Aorta (tissue), 5 donors: ENCODE results near the gene TRERF1. TPM values are rescaled to one million over a fixed set of nuclear protein-coding genes. Genes with fewer than 3 reads are reported as not detected.

Experiments used
- ATAC-seq: fragments of 200-7000 bp; cut with Tn5 transposase; one replicate; pipeline ENCODE4 v1.9.1; 2022; ENCODE audit warnings: moderate library complexity; ENCODE audit not compliant: low FRiP score
- DNase-seq, 2 donors: peaks; one replicate each; pipeline ENCODE4 v3.0.0-alpha.2; 2020
- H3K27ac ChIP-seq, 2 donors: one replicate each; pipeline ENCODE4 v1.5.1; 2013; ENCODE audit warnings: low read length in 2 of 2, mild to moderate bottlenecking in 2 of 2, moderate library complexity in 2 of 2, control low read depth in 1 of 2, inconsistent platforms in 1 of 2, low read depth in 1 of 2
- H3K27me3 ChIP-seq, 2 donors: one replicate each; pipeline ENCODE4 v1.6.1; 2013; ENCODE audit warnings: control low read depth in 1 of 2, low read length in 1 of 2, mild to moderate bottlenecking in 1 of 2, moderate library complexity in 1 of 2; ENCODE audit not compliant: insufficient read depth in 2 of 2, control insufficient read depth in 1 of 2
- H3K36me3 ChIP-seq, 2 donors: one replicate each; pipeline ENCODE4 v1.6.1; 2013; ENCODE audit warnings: control low read depth in 1 of 2, low read length in 1 of 2, mild to moderate bottlenecking in 1 of 2; ENCODE audit not compliant: insufficient read depth in 2 of 2, control insufficient read depth in 1 of 2
- H3K4me1 ChIP-seq, 2 donors: one replicate each; pipeline ENCODE4 v1.6.1; 2013; ENCODE audit warnings: low read length in 2 of 2, control low read depth in 1 of 2, mild to moderate bottlenecking in 1 of 2, moderate library complexity in 1 of 2; ENCODE audit not compliant: insufficient read depth in 2 of 2, control insufficient read depth in 1 of 2
- H3K4me3 ChIP-seq, 2 donors: one replicate each; pipeline ENCODE4 v1.5.1; 2013; ENCODE audit warnings: low read length in 2 of 2, control low read depth in 1 of 2, mild to moderate bottlenecking in 1 of 2
- H3K9me3 ChIP-seq: one replicate; pipeline ENCODE4 v1.6.1; 2013; ENCODE audit warnings: mild to moderate bottlenecking, low read length; ENCODE audit not compliant: control insufficient read depth
- WGBS, 2 donors: extraction: QIAGEN DNeasy Blood & Tissue Kit; methylation state at CpG; one replicate each; pipeline ENCODE4 v1.1.7; 2013; 5-methylcytosine and 5-hydroxymethylcytosine counted together
- intact Hi-C, 2 donors: fragments of 100-400 bp; cut with DNase I; formaldehyde crosslinking; loops; one replicate each; pipeline versions ENCODE4 v1.14.2 to v1.15.0; 2022
- polyA plus RNA-seq, 2 donors: library from polyadenylated mRNA; stranded (reverse); fragments of 200-250 nt; gene quantifications; one replicate each; pipeline ENCODE4 v1.2.3, GENCODE V29; 2013
- total RNA-seq, 2 donors: library from RNA; stranded (reverse); fragmentation: NEBNext Ultra II Directional; extraction: Animal tissue kit (Norgen Biotek cat#: 25700); gene quantifications; one replicate each; pipeline ENCODE4 v1.2.1, GENCODE V29; 2021
- donor health status: healthy with polysubstance abuse.
- donor health status: Bipolar disorder and iron deficiency.
- donor health status: DM: no; HTN: no; CAD: no.
- donor health status: DM: no; HTN: no; CAD: no.
- donor health status: DM: yes; HTN: yes; CAD: no.

TRERF1 gene
- total and polyA plus RNA-seq, 4 donors = 0.50 to 9.5 (median 2.2) TPM

DNA sequence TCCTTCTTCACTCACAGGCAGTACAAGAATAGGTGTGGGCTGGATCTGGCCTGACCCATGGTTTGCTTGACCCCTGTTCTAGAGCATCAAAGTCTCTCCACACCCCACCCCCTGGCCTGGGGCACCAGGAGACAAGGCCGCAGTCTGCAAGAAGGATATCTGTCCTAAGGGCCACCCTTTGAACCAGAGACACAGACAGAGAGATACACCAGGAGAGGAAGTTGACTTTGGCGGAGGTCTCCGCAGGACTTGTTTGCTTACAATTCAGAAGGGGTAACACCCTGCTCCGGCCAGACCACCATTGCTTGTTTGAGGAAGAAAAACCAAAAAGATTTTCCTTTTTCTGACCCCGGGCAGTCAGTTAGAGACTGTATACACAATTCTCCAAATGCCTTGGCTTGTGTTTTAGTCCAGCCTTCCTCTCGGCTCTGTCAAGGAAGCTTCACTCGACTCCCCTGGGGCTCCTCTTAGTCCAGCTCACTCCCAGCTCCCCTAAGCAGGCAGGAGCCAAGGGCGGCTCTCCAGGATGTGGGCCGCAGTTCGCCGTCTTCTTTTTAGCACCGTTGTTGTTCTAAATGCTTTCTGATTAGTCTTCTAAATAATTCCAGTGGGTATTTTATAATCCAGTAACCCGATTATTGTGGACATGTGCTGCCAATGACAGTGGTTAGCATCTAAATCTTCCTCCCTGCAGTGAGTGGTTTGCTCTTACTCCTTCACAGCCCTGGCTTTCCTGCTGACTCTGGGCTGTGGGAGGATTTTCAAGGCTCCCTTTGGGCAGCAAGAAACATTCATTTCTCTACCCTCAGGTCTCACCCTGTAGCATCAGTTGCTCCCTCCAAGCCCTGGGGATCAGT lies 175.5 kb downstream of the TRERF1 start:
- no peaks in the 10 kb centered on the region for H3K27me3 ChIP-seq
- H3K9me3 ChIP-seq = no peaks in the 10 kb centered on the region
- H3K4me3 ChIP-seq = no peak overlapping the region
- no peak overlapping the region for H3K27ac ChIP-seq
- no peak for DNase-seq
- 59 to 67% methylated on average over 13 of the region's 13 CpGs for WGBS, 2 donors
- intact Hi-C loops = no loop called here
- ATAC-seq = peak; percentile 54
- no peaks in the 10 kb centered on the region for H3K4me1 ChIP-seq
- no peaks in the 10 kb centered on the region for H3K36me3 ChIP-seq

DNA sequence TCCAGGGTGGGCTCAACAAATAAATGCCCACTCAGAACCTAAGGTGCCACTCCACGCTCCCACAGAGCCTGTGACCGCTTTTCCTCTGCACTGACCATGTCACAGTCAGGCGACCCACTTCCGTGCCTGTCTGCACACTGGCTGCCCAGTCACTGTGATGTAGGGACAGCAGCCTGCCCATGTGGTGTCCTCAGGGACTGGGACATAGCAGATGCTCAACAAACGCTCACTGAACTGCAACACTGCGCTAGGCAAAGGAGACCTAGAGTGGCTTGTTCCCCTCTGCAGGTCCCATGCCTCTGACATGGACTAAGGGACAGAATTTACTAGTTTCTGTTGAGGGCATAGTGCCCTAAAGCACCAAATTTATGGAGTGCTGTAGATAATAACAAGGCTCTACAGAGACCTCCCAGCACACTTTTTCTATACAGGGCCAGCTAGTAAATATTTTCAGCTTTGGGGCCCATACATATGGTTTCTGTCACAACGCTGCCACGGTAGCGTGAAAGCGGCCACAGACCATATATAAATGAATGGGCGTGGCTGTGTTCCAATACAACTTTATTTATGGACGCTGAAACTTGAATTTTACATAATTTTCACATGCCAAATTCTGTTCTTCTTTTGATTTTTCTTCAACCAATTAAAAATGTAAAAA lies 176.2 kb downstream of the TRERF1 start:
- Histone ChIP-seq H3K27me3 (no peaks in the 10 kb centered on the region), H3K4me1 (no peaks in the 10 kb centered on the region), H3K9me3 (no peaks in the 10 kb centered on the region), H3K36me3 (no peaks in the 10 kb centered on the region), H3K4me3 (no peak overlapping the region), H3K27ac (no peak overlapping the region)
- intact Hi-C loops = no loop called here
- no peak for DNase-seq
- WGBS, 2 donors = 93 to 95% methylated on average over 12 of the region's 12 CpGs
- no peak for ATAC-seq

GRCh38 chr6:42274898-42275297 lies 176.8 kb downstream of the TRERF1 start:
- no peak for ATAC-seq
- intact Hi-C loops = no loop called here
- WGBS, 2 donors = 94 to 96% methylated on average over 6 of the region's 6 CpGs

GRCh38 chr6:42271834-42272805 lies 179.6 kb downstream of the TRERF1 start:
- intact Hi-C loops = no loop called here
- no peaks in the 10 kb centered on the region for H3K4me1 ChIP-seq
- no peak for ATAC-seq
- no peaks in the 10 kb centered on the region for H3K9me3 ChIP-seq
- H3K27ac ChIP-seq = no peak overlapping the region
- no peak overlapping the region for H3K4me3 ChIP-seq
- 73 to 75% methylated on average over 7 of the region's 7 CpGs for WGBS, 2 donors
- H3K27me3 ChIP-seq = no peaks in the 10 kb centered on the region
- no peaks in the 10 kb centered on the region for H3K36me3 ChIP-seq
- DNase-seq = no peak

More at GRCh38 chr6:42274898-42275297, 176.8 kb downstream of the TRERF1 start:
- no peaks in the 10 kb centered on the region for H3K9me3 ChIP-seq
- no peaks in the 10 kb centered on the region for H3K4me1 ChIP-seq
- H3K4me3 ChIP-seq = no peak overlapping the region
- no peaks in the 10 kb centered on the region for H3K27me3 ChIP-seq
- DNase-seq = no peak
- H3K27ac ChIP-seq = no peak overlapping the region
- no peaks in the 10 kb centered on the region for H3K36me3 ChIP-seq

DNA sequence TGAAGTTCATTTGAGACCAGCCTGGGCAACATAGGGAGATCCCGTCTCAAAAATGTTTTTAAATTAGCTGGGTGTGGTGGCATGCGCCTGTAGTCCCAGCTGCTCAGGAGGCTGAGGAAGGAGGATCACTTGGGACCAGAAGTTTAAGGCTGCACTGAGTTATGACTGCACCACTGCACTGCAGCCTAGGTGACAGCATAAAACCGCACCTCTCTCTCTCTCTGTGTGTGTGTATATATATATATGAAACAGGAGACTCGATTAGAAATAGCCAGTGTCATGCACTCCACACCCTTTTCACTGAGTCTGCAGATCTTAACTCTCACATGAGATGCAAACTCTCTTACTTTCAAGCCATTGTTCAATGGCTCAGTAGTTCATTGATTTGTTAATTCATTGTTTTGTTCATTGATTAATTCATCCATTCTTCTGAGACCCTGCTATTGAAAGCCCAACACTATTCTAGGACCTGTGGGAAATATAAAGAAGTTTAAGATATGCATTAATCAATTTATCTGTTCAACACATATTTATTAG lies 181.7 kb downstream of the TRERF1 start:
- ATAC-seq (no peak), DNase-seq (no peak)
- WGBS, 2 donors = 92 to 93% methylated on average over 4 of the region's 4 CpGs
- H3K27ac ChIP-seq = no peak overlapping the region
- no peaks in the 10 kb centered on the region for H3K36me3 ChIP-seq
- no peak overlapping the region for H3K4me3 ChIP-seq
- no peaks in the 10 kb centered on the region for H3K9me3 ChIP-seq
- no peaks in the 10 kb centered on the region for H3K4me1 ChIP-seq
- no peaks in the 10 kb centered on the region for H3K27me3 ChIP-seq
- intact Hi-C loops = no loop called here

- Histone ChIP-seq H3K9me3 (no peaks in the 10 kb centered on the region), H3K27me3 (no peaks in the 10 kb centered on the region), H3K36me3 (no peaks in the 10 kb centered on the region), H3K4me1 (no peaks in the 10 kb centered on the region), H3K4me3 (no peak overlapping the region), H3K27ac (no peak overlapping the region)
- intact Hi-C loops = no loop called here
- ATAC-seq (no peak), DNase-seq (no peak)
- 88 to 91% methylated on average over 6 of the region's 6 CpGs for WGBS, 2 donors
Observed at GRCh38 chr6:42269553-42269952, 182.2 kb downstream of the TRERF1 start.

GRCh38 chr6:42268835-42269204 lies 182.9 kb downstream of the TRERF1 start:
- Histone ChIP-seq H3K4me1 (no peaks in the 10 kb centered on the region), H3K27me3 (no peaks in the 10 kb centered on the region), H3K27ac (no peak overlapping the region), H3K9me3 (no peaks in the 10 kb centered on the region), H3K4me3 (no peak overlapping the region), H3K36me3 (no peaks in the 10 kb centered on the region)
- no peak for ATAC-seq
- intact Hi-C loops = no loop called here
- no peak for DNase-seq
- WGBS, 2 donors = 95 to 97% methylated on average over 7 of the region's 7 CpGs

GRCh38 chr6:42268016-42268834 lies 183.5 kb downstream of the TRERF1 start:
- no peaks in the 10 kb centered on the region for H3K4me1 ChIP-seq
- H3K27me3 ChIP-seq = no peaks in the 10 kb centered on the region
- ATAC-seq = no peak
- intact Hi-C loops = no loop called here
- no peak overlapping the region for H3K4me3 ChIP-seq
- DNase-seq = no peak
- no peak overlapping the region for H3K27ac ChIP-seq
- H3K9me3 ChIP-seq = no peaks in the 10 kb centered on the region
- WGBS, 2 donors = 95 to 96% methylated on average over 14 of the region's 14 CpGs
- H3K36me3 ChIP-seq = no peaks in the 10 kb centered on the region
